Liver (tissue), 3 donors: ENCODE results near the gene SYNC.

Source experiments
- FOXA1 ChIP-seq: IDR thresholded peaks from 2 replicates; pipeline ENCODE4 v1.6.1; 2016; ENCODE audit warnings: antibody characterized with exemption
- GABPA ChIP-seq, 2 donors: IDR thresholded peaks in 1 of 2; conservative IDR thresholded peaks in 1 of 2; 2 replicates each; pipeline ENCODE4 v1.6.1; 2016; ENCODE audit warnings: antibody characterized with exemption in 2 of 2, mild to moderate bottlenecking in 1 of 2, moderate library complexity in 1 of 2
- JUND ChIP-seq, 2 donors: IDR thresholded peaks; 2 replicates each; pipeline ENCODE4 v1.6.1; 2016; ENCODE audit warnings: antibody characterized with exemption in 2 of 2
- RXRA ChIP-seq, 2 donors: IDR thresholded peaks; 2 replicates each; pipeline ENCODE4 v1.6.1; 2017 to 2018; ENCODE audit warnings: antibody characterized with exemption in 2 of 2, mild to moderate bottlenecking in 1 of 2
- SP1 ChIP-seq: IDR thresholded peaks from 2 replicates; pipeline ENCODE4 v1.6.1; 2018; ENCODE audit warnings: antibody characterized with exemption, mild to moderate bottlenecking
- TAF1 ChIP-seq: conservative IDR thresholded peaks from 2 replicates; pipeline ENCODE4 v1.6.1; 2016; ENCODE audit warnings: antibody characterized with exemption, mild to moderate bottlenecking
- YY1 ChIP-seq: IDR thresholded peaks from 2 replicates; pipeline ENCODE4 v1.6.1; 2016; ENCODE audit warnings: antibody characterized with exemption, mild to moderate bottlenecking
- TF ChIP-seq, protein P1 (sequence below): IDR thresholded peaks from 2 replicates; pipeline ENCODE4 v1.6.1; 2016; ENCODE audit warnings: antibody characterized with exemption
- TF ChIP-seq, protein P2 (sequence below): fragments of 150-350 bp; IDR thresholded peaks from 2 replicates; pipeline ENCODE4 v1.5.1; 2017; ENCODE audit warnings: improper control_type of control experiment, low read depth, low read length; ENCODE audit not compliant: missing input control
- TF ChIP-seq, protein P3 (sequence below): IDR thresholded peaks from 2 replicates; pipeline ENCODE4 v1.6.1; 2016; ENCODE audit warnings: antibody characterized with exemption
- TF ChIP-seq, protein P4 (sequence below): IDR thresholded peaks from 2 replicates; pipeline ENCODE4 v1.6.1; 2016; ENCODE audit warnings: antibody characterized with exemption, mild to moderate bottlenecking
- TF ChIP-seq, protein P5 (sequence below): IDR thresholded peaks from 2 replicates; pipeline ENCODE4 v1.6.1; 2016; ENCODE audit warnings: antibody characterized with exemption
- donor health status: healthy.
- donor health status: healthy.

DNA sequence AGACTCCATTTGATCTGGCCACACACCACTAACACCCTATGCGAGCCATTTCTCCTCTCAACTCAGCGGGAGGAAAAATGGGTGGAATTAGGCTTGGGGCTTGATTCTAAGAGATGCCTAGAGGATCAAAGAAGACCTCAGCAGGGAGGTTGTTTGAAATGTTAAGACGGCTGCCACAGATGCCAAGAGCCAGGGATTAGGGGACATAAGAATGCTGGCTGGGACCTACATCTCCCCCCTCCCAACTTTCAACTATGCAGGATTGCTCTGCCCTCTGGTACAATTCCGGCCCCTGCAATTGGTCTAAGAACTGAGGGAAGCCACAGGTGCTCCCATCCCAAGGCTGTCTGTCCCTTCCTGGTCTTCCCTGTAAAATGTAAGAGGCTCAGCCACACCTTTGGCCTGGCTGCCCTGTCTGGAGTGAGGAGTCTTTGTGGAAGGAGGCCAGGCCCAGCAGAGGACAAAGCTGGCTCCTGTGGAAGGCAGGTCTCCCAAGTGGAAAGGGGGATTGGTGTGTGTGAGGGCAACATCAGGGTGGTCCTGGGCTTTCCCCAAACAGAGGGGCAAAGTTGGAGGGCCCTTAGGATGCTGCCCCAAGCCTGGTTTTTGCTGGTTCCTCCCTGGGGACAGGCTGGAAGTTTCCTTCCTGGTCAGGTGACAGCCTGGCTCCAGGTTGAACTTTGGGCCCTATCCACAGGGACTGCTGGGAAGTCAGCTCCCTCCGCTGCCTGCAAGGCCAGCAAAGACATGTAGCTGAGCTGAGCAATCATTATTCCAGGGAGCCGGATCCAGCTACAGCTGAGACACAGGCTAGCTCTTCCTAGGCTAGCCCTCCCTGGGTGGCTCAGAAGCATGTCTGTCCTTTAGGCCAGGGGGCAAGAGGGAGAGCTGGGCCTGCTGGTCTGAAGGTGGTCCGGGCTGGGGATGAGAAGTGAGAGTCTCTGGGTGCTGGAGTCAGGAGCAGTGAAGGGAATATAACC is 34.5 kb upstream of the SYNC start:
- TF ChIP-seq, protein P1, sequence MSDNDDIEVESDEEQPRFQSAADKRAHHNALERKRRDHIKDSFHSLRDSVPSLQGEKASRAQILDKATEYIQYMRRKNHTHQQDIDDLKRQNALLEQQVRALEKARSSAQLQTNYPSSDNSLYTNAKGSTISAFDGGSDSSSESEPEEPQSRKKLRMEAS = peak; percentile 65
- TF ChIP-seq JUND (IDR thresholded peaks at IDR 0.05) (peak; percentile 25 to 29), YY1 (peak; percentile 62), TAF1 (peak; percentile 61), SP1 (peak; percentile 95), FOXA1 (no peak), GABPA (IDR thresholded peaks at IDR 0.05 in 1 of 2, conservative IDR thresholded peaks at IDR 0.05 in 1 of 2) (peak in 1 of 2 donors; percentile 34), RXRA (IDR thresholded peaks at IDR 0.05) (peak; percentile 70 to 73)
- TF ChIP-seq, protein P2, sequence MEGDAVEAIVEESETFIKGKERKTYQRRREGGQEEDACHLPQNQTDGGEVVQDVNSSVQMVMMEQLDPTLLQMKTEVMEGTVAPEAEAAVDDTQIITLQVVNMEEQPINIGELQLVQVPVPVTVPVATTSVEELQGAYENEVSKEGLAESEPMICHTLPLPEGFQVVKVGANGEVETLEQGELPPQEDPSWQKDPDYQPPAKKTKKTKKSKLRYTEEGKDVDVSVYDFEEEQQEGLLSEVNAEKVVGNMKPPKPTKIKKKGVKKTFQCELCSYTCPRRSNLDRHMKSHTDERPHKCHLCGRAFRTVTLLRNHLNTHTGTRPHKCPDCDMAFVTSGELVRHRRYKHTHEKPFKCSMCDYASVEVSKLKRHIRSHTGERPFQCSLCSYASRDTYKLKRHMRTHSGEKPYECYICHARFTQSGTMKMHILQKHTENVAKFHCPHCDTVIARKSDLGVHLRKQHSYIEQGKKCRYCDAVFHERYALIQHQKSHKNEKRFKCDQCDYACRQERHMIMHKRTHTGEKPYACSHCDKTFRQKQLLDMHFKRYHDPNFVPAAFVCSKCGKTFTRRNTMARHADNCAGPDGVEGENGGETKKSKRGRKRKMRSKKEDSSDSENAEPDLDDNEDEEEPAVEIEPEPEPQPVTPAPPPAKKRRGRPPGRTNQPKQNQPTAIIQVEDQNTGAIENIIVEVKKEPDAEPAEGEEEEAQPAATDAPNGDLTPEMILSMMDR = no peak
- TF ChIP-seq, protein P3, sequence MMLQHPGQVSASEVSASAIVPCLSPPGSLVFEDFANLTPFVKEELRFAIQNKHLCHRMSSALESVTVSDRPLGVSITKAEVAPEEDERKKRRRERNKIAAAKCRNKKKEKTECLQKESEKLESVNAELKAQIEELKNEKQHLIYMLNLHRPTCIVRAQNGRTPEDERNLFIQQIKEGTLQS = no peak
- TF ChIP-seq, protein P4, sequence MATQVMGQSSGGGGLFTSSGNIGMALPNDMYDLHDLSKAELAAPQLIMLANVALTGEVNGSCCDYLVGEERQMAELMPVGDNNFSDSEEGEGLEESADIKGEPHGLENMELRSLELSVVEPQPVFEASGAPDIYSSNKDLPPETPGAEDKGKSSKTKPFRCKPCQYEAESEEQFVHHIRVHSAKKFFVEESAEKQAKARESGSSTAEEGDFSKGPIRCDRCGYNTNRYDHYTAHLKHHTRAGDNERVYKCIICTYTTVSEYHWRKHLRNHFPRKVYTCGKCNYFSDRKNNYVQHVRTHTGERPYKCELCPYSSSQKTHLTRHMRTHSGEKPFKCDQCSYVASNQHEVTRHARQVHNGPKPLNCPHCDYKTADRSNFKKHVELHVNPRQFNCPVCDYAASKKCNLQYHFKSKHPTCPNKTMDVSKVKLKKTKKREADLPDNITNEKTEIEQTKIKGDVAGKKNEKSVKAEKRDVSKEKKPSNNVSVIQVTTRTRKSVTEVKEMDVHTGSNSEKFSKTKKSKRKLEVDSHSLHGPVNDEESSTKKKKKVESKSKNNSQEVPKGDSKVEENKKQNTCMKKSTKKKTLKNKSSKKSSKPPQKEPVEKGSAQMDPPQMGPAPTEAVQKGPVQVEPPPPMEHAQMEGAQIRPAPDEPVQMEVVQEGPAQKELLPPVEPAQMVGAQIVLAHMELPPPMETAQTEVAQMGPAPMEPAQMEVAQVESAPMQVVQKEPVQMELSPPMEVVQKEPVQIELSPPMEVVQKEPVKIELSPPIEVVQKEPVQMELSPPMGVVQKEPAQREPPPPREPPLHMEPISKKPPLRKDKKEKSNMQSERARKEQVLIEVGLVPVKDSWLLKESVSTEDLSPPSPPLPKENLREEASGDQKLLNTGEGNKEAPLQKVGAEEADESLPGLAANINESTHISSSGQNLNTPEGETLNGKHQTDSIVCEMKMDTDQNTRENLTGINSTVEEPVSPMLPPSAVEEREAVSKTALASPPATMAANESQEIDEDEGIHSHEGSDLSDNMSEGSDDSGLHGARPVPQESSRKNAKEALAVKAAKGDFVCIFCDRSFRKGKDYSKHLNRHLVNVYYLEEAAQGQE = peak; percentile 83
- TF ChIP-seq, protein P5, sequence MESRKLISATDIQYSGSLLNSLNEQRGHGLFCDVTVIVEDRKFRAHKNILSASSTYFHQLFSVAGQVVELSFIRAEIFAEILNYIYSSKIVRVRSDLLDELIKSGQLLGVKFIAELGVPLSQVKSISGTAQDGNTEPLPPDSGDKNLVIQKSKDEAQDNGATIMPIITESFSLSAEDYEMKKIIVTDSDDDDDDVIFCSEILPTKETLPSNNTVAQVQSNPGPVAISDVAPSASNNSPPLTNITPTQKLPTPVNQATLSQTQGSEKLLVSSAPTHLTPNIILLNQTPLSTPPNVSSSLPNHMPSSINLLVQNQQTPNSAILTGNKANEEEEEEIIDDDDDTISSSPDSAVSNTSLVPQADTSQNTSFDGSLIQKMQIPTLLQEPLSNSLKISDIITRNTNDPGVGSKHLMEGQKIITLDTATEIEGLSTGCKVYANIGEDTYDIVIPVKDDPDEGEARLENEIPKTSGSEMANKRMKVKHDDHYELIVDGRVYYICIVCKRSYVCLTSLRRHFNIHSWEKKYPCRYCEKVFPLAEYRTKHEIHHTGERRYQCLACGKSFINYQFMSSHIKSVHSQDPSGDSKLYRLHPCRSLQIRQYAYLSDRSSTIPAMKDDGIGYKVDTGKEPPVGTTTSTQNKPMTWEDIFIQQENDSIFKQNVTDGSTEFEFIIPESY = peak; percentile 36
